GM18511 (cell line): ENCODE data around the gene TC2N.
"Not testable (repeated sequence)": the region's sequence is repeated elsewhere in the genome, so short reads cannot be mapped to it uniquely, and the experiment has no call there.

Experiments used
- ATAC-seq: cut with Tn5 transposase; IDR thresholded peaks from one replicate; pipeline ENCODE4 v1.9.1; 2021; ENCODE audit warnings: mild to moderate bottlenecking, moderate library complexity; ENCODE audit not compliant: unreplicated experiment

TC2N gene

GRCh38 chr14:91755570-91756295 lies 111.6 kb downstream of the TC2N start:
- no peak for ATAC-seq

- no peak for ATAC-seq
Observed at GRCh38 chr14:91754819-91755218, 112.5 kb downstream of the TC2N start.

- no peak for ATAC-seq
Observed at GRCh38 chr14:91754185-91754584, 113.2 kb downstream of the TC2N start.

GRCh38 chr14:91753501-91754128 lies 113.7 kb downstream of the TC2N start:
- ATAC-seq = no peak

GRCh38 chr14:91752961-91753360 lies 114.4 kb downstream of the TC2N start:
- ATAC-seq = no peak

- no peak for ATAC-seq
Observed at GRCh38 chr14:91751719-91752118, 115.6 kb downstream of the TC2N start.

GRCh38 chr14:91750634-91751198 lies 116.6 kb downstream of the TC2N start:
- ATAC-seq = no peak

- no peak for ATAC-seq
Observed at GRCh38 chr14:91749868-91750267, 117.5 kb downstream of the TC2N start.

GRCh38 chr14:91748049-91748448 lies 119.3 kb downstream of the TC2N start:
- no peak for ATAC-seq

GRCh38 chr14:91745344-91745743 lies 122.0 kb downstream of the TC2N start:
- ATAC-seq = no peak

- ATAC-seq = no peak
Observed at GRCh38 chr14:91744068-91744480, 123.3 kb downstream of the TC2N start.

- ATAC-seq = no peak
Observed at GRCh38 chr14:91743305-91743653, 124.1 kb downstream of the TC2N start.

GRCh38 chr14:91742621-91743304 lies 124.6 kb downstream of the TC2N start:
- ATAC-seq = no peak

- not testable (repeated sequence) for ATAC-seq
Observed at GRCh38 chr14:91739867-91740266, 127.5 kb downstream of the TC2N start.

- ATAC-seq = no peak
Observed at GRCh38 chr14:91737619-91738018, 129.7 kb downstream of the TC2N start.

- no peak for ATAC-seq
Observed at GRCh38 chr14:91732859-91733477, 134.4 kb downstream of the TC2N start.

GRCh38 chr14:91732439-91732838 lies 134.9 kb downstream of the TC2N start:
- no peak for ATAC-seq

GRCh38 chr14:91731986-91732385 lies 135.3 kb downstream of the TC2N start, which contains the start of gene CATSPERB:
CATSPERB (minus strand) TSS chr14:91732086; CDS start chr14:91729479, 2,607 bp downstream.
- ATAC-seq = no peak

GRCh38 chr14:91731018-91731417 lies 136.3 kb downstream of the TC2N start:
- ATAC-seq = no peak

GRCh38 chr14:91729756-91730155 lies 137.6 kb downstream of the TC2N start:
- no peak for ATAC-seq
